ENCODE results near the gene SFMBT1.

DNA sequence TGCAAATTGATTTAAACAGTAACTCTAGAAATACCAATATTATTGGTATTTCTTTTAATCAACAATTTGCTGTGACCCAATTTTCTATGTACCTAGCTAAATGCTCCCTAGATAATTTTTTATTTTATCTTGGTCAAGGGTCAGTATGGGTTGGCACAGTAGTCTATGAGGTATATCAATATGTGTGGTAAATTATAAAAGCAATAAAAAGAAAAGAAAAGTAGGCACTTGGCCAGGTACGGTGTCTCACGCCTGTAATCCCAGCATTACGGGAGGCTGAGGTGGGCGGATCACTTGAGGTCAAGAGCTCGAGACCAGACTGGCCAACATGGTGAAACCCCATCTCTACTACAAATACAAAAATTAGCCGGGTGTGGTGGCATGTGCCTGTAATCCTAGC lies 114.5 kb downstream of the SFMBT1 start:
- TF ChIP-seq CTCF (IDR thresholded peaks at IDR 0.05), result no peak
- TF ChIP-seq POLR2A (IDR thresholded peaks at IDR 0.05), result no peak

All from right lobe of liver (tissue), 4 donors.